Omental fat pad (tissue), 4 donors: ENCODE data around the gene ADAMTSL2. TPM values are rescaled to one million over a fixed set of nuclear protein-coding genes. Genes with fewer than 3 reads are reported as not detected.

ENCODE experiments used
- ATAC-seq: fragments of 150-250 bp; one replicate; pipeline ENCODE4 v1.9.1; 2016; ENCODE audit warnings: mild to moderate bottlenecking, moderate library complexity; ENCODE audit not compliant: low FRiP score
- DNase-seq: peaks from one replicate; pipeline ENCODE4 v3.0.0-alpha.2; 2019; ENCODE audit warnings: low spot score
- CTCF ChIP-seq, 3 donors: fragments of 450-650 bp; IDR thresholded peaks; one replicate each; pipeline ENCODE4 v1.5.1; 2016 to 2017; ENCODE audit warnings: antibody characterized with exemption in 3 of 3, mild to moderate bottlenecking in 3 of 3, moderate library complexity in 2 of 3
- total RNA-seq, 4 donors: library from RNA; depleted of rRNA; stranded (reverse); fragments of >200 nt; gene quantifications; one replicate each; pipeline ENCODE4 v1.1.0, GENCODE V29; 2016

The ADAMTSL2 gene
- total RNA-seq, 4 donors from 2014 or later: 0.63 to 4.7 (median 1.4) TPM

GRCh38 chr9:133511607-133512006 lies 22.9 kb upstream of the ADAMTSL2 start:
- ATAC-seq: no peak
- TF ChIP-seq CTCF (IDR thresholded peaks at IDR 0.05): no peak
- DNase-seq: no peak

- no peak for DNase-seq
- no peak for ATAC-seq
- no peak for TF ChIP-seq CTCF (IDR thresholded peaks at IDR 0.05)
Observed at GRCh38 chr9:133512253-133513213, 22.0 kb upstream of the ADAMTSL2 start.

GRCh38 chr9:133513214-133514100 lies 21.0 kb upstream of the ADAMTSL2 start:
- no peak for DNase-seq
- no peak for ATAC-seq
- no peak for TF ChIP-seq CTCF (IDR thresholded peaks at IDR 0.05)

GRCh38 chr9:133514460-133515239 lies 19.9 kb upstream of the ADAMTSL2 start:
- TF ChIP-seq CTCF (IDR thresholded peaks at IDR 0.05): no peak
- no peak for DNase-seq
- ATAC-seq: no peak

GRCh38 chr9:133515240-133515610 lies 19.3 kb upstream of the ADAMTSL2 start:
- no peak for ATAC-seq
- TF ChIP-seq CTCF (IDR thresholded peaks at IDR 0.05): no peak
- no peak for DNase-seq

GRCh38 chr9:133515615-133516255 lies 18.8 kb upstream of the ADAMTSL2 start:
- DNase-seq (no peak), ATAC-seq (no peak)

More at GRCh38 chr9:133515615-133516255, 18.8 kb upstream of the ADAMTSL2 start:
- no peak for TF ChIP-seq CTCF (IDR thresholded peaks at IDR 0.05)
